HG03280 (cell line): Measurements from ENCODE around the gene SLC13A3.

Experiments
- ATAC-seq: cut with Tn5 transposase; IDR thresholded peaks from one replicate; pipeline ENCODE4 v1.9.1; 2021; ENCODE audit warnings: mild to moderate bottlenecking, moderate library complexity; ENCODE audit not compliant: unreplicated experiment

SLC13A3 gene

GRCh38 chr20:46583411-46584214, 67.6 kb downstream of the SLC13A3 start:
- no peak for ATAC-seq

GRCh38 chr20:46582648-46583047, 68.6 kb downstream of the SLC13A3 start:
- ATAC-seq = no peak

DNA sequence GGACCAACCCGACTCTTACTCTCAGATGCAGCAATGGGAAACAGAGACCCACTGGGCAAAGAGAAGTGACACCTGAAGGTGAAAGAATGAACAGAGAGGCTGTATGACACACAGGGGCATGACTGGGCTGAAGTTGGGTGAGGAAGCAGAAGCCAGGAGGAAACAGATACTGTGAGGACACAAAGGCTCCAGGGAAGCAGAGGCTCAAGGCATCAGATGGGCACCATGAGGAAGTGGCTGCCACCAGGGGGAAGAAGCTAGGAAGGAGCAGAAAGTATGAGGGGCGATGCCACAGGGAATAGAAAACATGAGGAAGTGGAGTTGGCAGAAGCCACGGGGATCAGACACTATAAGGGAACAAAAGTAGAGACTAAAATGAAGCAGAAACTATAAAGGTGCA, 69.9 kb downstream of the SLC13A3 start:
- no peak for ATAC-seq

GRCh38 chr20:46580613-46581205, 70.5 kb downstream of the SLC13A3 start:
- ATAC-seq = no peak

DNA sequence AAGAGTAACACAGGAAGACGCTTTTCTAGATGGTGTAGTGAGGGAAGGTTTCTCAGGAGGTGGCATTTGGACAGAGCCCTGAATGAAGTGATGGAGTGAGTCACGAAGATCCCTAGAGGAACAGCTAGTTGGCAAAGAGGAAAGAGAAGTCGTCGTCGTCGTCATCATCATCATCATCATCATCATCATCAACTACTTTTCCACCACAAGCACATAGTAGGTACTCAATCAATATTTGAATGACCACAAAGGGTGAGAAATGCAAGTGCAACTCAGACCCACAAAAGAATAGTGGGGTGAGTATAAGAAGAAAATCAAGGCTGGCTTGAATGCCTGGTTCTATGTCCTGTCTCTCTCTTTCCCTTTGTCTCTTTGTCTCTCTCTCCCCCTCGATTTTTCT, 72.5 kb downstream of the SLC13A3 start:
- ATAC-seq = no peak

DNA sequence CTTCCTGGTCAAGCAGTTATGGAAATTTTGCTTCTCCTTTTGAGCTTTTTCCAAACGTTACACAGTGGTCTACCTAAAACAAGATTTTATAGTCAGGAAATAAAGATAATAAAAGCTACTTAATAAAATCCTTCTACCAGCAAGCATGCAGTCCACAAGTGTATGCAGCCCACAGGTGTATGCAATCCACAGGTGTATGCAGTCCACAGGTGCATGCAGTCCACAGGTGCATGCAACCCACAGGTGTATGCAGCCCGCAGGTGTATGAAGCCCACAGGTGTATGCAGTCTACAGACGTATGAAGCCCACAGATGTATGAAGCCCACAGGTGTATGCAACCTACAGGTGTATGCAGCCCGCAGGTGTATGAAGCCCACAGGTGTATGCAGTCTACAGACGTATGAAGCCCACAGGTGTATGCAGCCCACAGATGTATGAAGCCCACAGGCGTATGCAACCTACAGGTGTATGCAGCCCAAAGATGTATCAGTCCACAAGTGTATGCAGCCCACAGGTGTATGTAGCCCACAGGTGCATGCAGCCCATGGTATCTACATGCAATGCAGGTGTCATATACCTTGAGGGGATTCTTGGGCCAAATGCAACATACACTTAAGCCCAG, 74.4 kb downstream of the SLC13A3 start:
- no peak for ATAC-seq

GRCh38 chr20:46575937-46576461, 75.3 kb downstream of the SLC13A3 start:
- ATAC-seq = no peak

GRCh38 chr20:46575394-46575793, 75.9 kb downstream of the SLC13A3 start:
- no peak for ATAC-seq

- ATAC-seq = no peak
Observed at GRCh38 chr20:46573788-46574584, 77.3 kb downstream of the SLC13A3 start.

GRCh38 chr20:46573234-46573633, 78.0 kb downstream of the SLC13A3 start:
- no peak for ATAC-seq

DNA sequence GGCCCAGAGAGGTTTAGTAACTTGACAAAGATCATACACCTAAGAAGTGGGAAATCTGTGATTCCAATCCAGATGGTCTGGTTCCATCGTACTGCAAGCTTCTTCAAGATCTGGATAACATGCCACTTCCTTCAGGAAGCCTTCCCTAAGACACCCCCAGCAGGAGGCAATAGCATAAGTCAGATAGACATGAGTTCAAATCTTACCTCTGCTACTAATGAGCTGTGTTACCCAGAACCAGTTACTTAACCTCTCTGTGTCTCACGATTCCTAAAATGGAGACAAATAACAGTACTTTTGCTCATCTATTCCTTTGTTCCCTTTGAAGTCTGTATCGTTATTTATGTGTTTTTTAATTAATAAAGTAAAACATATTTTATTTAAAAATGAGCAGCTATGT, 78.5 kb downstream of the SLC13A3 start:
- no peak for ATAC-seq

GRCh38 chr20:46572153-46572552, 79.1 kb downstream of the SLC13A3 start:
- ATAC-seq = no peak

- no peak for ATAC-seq
Observed at GRCh38 chr20:46571418-46571817, 79.8 kb downstream of the SLC13A3 start.

DNA sequence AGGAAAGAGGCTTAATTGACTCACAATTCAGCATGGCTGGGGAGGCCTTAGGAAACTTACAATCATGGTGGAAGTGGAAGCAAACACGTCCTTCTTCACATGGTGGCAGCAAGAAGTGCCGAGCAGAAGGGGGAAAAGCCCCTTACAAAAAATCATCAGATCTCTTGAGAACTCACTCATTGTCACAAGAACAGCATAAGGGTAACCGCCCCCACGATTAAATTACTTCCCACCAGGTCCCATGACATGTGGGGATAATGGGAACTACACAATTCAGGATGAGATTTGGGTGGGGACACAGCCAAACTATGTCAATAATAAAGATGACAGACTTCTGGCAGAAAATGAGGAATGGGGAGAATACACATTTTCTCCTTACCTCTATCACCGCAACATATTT, 80.3 kb downstream of the SLC13A3 start:
- ATAC-seq = no peak

DNA sequence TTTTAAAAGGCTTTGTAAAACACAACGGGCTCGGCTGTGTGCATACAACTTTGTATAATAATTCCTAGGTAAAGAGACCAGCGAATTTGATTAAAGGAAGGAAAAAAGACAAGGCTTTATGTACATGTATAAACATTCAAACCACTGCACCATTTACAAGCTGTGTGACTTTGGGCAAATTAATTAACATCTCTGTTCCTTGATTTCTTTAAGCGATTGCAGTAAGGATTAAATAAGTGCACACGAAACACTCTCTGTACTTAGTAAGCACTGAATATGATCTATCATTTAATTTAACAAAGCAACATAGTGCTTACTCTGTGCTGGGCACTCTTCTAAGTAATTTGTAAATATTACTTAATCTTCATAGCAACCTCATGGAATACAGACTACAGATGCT, 81.3 kb downstream of the SLC13A3 start:
- ATAC-seq = no peak

- ATAC-seq = no peak
Observed at GRCh38 chr20:46568570-46569129, 82.6 kb downstream of the SLC13A3 start.

GRCh38 chr20:46566125-46566524, 85.1 kb downstream of the SLC13A3 start:
- ATAC-seq = no peak

- ATAC-seq = no peak
Observed at GRCh38 chr20:46564241-46564957, 86.9 kb downstream of the SLC13A3 start.

DNA sequence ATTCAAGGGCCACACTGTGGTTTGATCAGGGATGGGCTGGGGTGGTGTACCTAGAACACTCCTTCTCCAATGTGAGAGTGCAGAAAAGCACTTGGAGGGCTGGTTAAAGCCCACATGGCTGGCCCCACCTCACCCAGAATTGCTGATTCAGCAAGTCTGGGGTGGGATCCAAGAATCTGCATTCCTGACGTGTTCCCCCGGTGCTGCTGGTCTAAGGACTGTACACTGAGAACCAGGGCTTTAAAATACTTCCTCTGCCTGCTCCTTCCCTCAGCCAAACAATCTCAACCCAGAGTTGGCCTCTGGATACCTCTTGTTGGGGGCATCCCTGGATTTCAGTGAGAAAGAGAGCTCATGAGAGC, 87.4 kb downstream of the SLC13A3 start:
- ATAC-seq = no peak

DNA sequence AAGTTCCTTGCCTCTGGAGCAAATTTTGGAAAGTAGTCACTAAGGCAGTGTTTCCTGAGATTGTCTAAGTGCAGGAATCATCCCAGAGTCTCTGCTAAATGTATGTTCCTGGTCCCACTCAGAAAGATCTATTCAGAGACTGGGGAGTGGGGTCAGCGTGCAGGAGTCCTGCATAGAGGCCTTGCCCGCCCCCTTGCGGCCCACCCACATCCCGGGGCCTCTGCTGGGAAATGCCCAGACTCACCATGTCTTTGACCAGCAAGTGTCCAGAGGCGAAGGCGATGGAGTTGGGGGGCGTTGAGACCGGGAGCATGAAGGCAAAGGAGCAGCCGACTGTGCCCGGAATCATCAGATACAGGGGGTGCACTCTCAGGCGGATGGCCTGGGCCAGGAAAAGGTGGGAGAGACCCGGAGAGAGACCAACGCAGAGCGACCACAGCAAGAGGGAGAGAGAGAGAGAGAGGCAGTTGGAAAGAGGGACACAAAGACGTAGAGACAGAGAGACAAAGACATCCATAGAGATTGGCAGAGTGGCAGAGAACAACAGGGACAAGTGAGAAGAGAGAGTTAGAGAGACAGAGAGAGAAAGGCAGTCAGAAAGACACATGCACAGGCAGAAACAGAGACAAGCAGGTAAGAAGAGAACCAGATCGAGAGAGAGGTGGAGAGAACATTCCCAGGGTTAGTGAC, 87.9 kb downstream of the SLC13A3 start:
- ATAC-seq = no peak
